ENCODE results near the gene HDAC8. TPM values are rescaled to one million over a fixed set of nuclear protein-coding genes. Genes with fewer than 3 reads are reported as not detected.
"Not testable (repeated sequence)": the region's sequence is repeated elsewhere in the genome, so short reads cannot be mapped to it uniquely, and the experiment has no call there.

The HDAC8 gene
- total RNA-seq, 2 experiments from 2014 or later: 23.6 to 23.8 TPM

- H3K27me3 Mint-ChIP-seq (ENCODE audit: low read depth); POLR2A ChIA-PET; DNase-seq; ATAC-seq; H3K4me3 Mint-ChIP-seq; H3K27ac Mint-ChIP-seq; H3K4me1 Mint-ChIP-seq (ENCODE audit: low read depth); H3K9me3 Mint-ChIP-seq (ENCODE audit: insufficient read depth); H3K36me3 Mint-ChIP-seq (ENCODE audit: low read depth); CTCF ChIA-PET: not testable (repeated sequence)
These were observed 253.0 kb downstream of the HDAC8 start for GRCh38 chrX:72319651-72320050.

GRCh38 chrX:72317139-72317538 is 255.5 kb downstream of the HDAC8 start:
- Mint-ChIP-seq H3K27me3 (ENCODE audit: low read depth) (no peaks in the 10 kb centered on the region), H3K4me1 (ENCODE audit: low read depth) (no peaks in the 10 kb centered on the region), H3K27ac (no peak overlapping the region), H3K9me3 (ENCODE audit: insufficient read depth) (no peaks in the 10 kb centered on the region), H3K4me3 (no peak overlapping the region), H3K36me3 (ENCODE audit: low read depth) (no peaks in the 10 kb centered on the region)
- POLR2A ChIA-PET: interaction anchor here (1.0 kb wide), 1 partner anchor 40 kb away, joined by 4 read pairs; the partner anchor contains the start of gene RPS4X
- CTCF ChIA-PET: no interaction called here
- ATAC-seq (no peak), DNase-seq (no peak)

- ATAC-seq: no peak
- no peak for DNase-seq
- H3K4me1 Mint-ChIP-seq (ENCODE audit: low read depth): no peaks in the 10 kb centered on the region
- no peaks in the 10 kb centered on the region for H3K36me3 Mint-ChIP-seq (ENCODE audit: low read depth)
- ChIA-PET CTCF (no interaction called here), POLR2A (interaction anchor here (1.0 kb wide), 1 partner anchor 39 kb away, joined by 4 read pairs; the partner anchor contains the start of gene RPS4X)
- H3K27ac Mint-ChIP-seq: no peak overlapping the region
- H3K27me3 Mint-ChIP-seq (ENCODE audit: low read depth): no peaks in the 10 kb centered on the region
- no peak overlapping the region for H3K4me3 Mint-ChIP-seq
- H3K9me3 Mint-ChIP-seq (ENCODE audit: insufficient read depth): no peaks in the 10 kb centered on the region
These were observed 256.1 kb downstream of the HDAC8 start for GRCh38 chrX:72316408-72317110.

- ChIA-PET CTCF (no interaction called here), POLR2A (no interaction called here)
- H3K9me3 Mint-ChIP-seq (ENCODE audit: insufficient read depth): no peaks in the 10 kb centered on the region
- H3K4me3 Mint-ChIP-seq: no peak overlapping the region
- ATAC-seq (no peak), DNase-seq (no peak)
- H3K27me3 Mint-ChIP-seq (ENCODE audit: low read depth): peaks cover 2% of the 10 kb centered on the region
- H3K27ac Mint-ChIP-seq: no peak overlapping the region
- no peaks in the 10 kb centered on the region for H3K36me3 Mint-ChIP-seq (ENCODE audit: low read depth)
- no peaks in the 10 kb centered on the region for H3K4me1 Mint-ChIP-seq (ENCODE audit: low read depth)
These were observed 257.8 kb downstream of the HDAC8 start for GRCh38 chrX:72314881-72315280.

GRCh38 chrX:72313707-72314641 is 258.7 kb downstream of the HDAC8 start:
- H3K4me1 Mint-ChIP-seq (ENCODE audit: low read depth): no peaks in the 10 kb centered on the region
- no peak for ATAC-seq
- CTCF ChIA-PET: no interaction called here
- no peaks in the 10 kb centered on the region for H3K36me3 Mint-ChIP-seq (ENCODE audit: low read depth)
- DNase-seq: no peak
- H3K9me3 Mint-ChIP-seq (ENCODE audit: insufficient read depth): no peaks in the 10 kb centered on the region
- no peak overlapping the region for H3K4me3 Mint-ChIP-seq
- no peak overlapping the region for H3K27ac Mint-ChIP-seq
- peaks cover 10% of the 10 kb centered on the region for H3K27me3 Mint-ChIP-seq (ENCODE audit: low read depth)
- POLR2A ChIA-PET: no interaction called here

- ATAC-seq (no peak), DNase-seq (no peak)
- no peaks in the 10 kb centered on the region for H3K36me3 Mint-ChIP-seq (ENCODE audit: low read depth)
- CTCF ChIA-PET: no interaction called here
- peaks cover 25% of the 10 kb centered on the region for H3K27me3 Mint-ChIP-seq (ENCODE audit: low read depth)
- no peak overlapping the region for H3K4me3 Mint-ChIP-seq
- no peaks in the 10 kb centered on the region for H3K9me3 Mint-ChIP-seq (ENCODE audit: insufficient read depth)
- POLR2A ChIA-PET: no interaction called here
- no peak overlapping the region for H3K27ac Mint-ChIP-seq
- peaks cover 10% of the 10 kb centered on the region for H3K4me1 Mint-ChIP-seq (ENCODE audit: low read depth)
These were observed 260.2 kb downstream of the HDAC8 start for GRCh38 chrX:72312311-72312940.

- no peaks in the 10 kb centered on the region for H3K9me3 Mint-ChIP-seq (ENCODE audit: insufficient read depth)
- peaks cover 40% of the 10 kb centered on the region for H3K27me3 Mint-ChIP-seq (ENCODE audit: low read depth)
- CTCF ChIA-PET: no interaction called here
- no peaks in the 10 kb centered on the region for H3K36me3 Mint-ChIP-seq (ENCODE audit: low read depth)
- peaks cover 26% of the 10 kb centered on the region for H3K4me1 Mint-ChIP-seq (ENCODE audit: low read depth)
- POLR2A ChIA-PET: no interaction called here
- H3K4me3 Mint-ChIP-seq: no peak overlapping the region
- no peak overlapping the region for H3K27ac Mint-ChIP-seq
- ATAC-seq (no peak), DNase-seq (no peak)
These were observed 263.2 kb downstream of the HDAC8 start for GRCh38 chrX:72309297-72310071.

GRCh38 chrX:72308566-72309296 is 263.9 kb downstream of the HDAC8 start:
- no peaks in the 10 kb centered on the region for H3K36me3 Mint-ChIP-seq (ENCODE audit: low read depth)
- peaks cover 45% of the 10 kb centered on the region for H3K27me3 Mint-ChIP-seq (ENCODE audit: low read depth)
- H3K27ac Mint-ChIP-seq: no peak overlapping the region
- no peaks in the 10 kb centered on the region for H3K9me3 Mint-ChIP-seq (ENCODE audit: insufficient read depth)
- CTCF ChIA-PET: interaction anchor here (1.6 kb wide), 1 partner anchor 31 kb away, joined by 8 read pairs; the partner anchor contains the start of gene RPS4X
- no peak overlapping the region for H3K4me3 Mint-ChIP-seq
- DNase-seq (peak; percentile 22), ATAC-seq (no peak)
- POLR2A ChIA-PET: no interaction called here
- peaks cover 28% of the 10 kb centered on the region for H3K4me1 Mint-ChIP-seq (ENCODE audit: low read depth)

- Mint-ChIP-seq H3K9me3 (ENCODE audit: insufficient read depth) (no peaks in the 10 kb centered on the region), H3K36me3 (ENCODE audit: low read depth) (no peaks in the 10 kb centered on the region), H3K4me3 (no peak overlapping the region), H3K4me1 (ENCODE audit: low read depth) (peaks cover 28% of the 10 kb centered on the region), H3K27me3 (ENCODE audit: low read depth) (peaks cover 47% of the 10 kb centered on the region), H3K27ac (no peak overlapping the region)
- ChIA-PET POLR2A (no interaction called here), CTCF (interaction anchor here (1.6 kb wide), 1 partner anchor 31 kb away, joined by 8 read pairs; the partner anchor contains the start of gene RPS4X)
- ATAC-seq: no peak
- no peak for DNase-seq
These were observed 264.5 kb downstream of the HDAC8 start for GRCh38 chrX:72308209-72308565.

GRCh38 chrX:72307646-72308051 is 265.0 kb downstream of the HDAC8 start:
- H3K27ac Mint-ChIP-seq: no peak overlapping the region
- peak overlapping the region; percentile 12 for H3K4me3 Mint-ChIP-seq
- POLR2A ChIA-PET: interaction anchor here (1.5 kb wide), 1 partner anchor 31 kb away, joined by 5 read pairs; the partner anchor contains the start of gene RPS4X

More at GRCh38 chrX:72307646-72308051, 265.0 kb downstream of the HDAC8 start:
- DNase-seq (no peak), ATAC-seq (no peak)
- H3K4me1 Mint-ChIP-seq (ENCODE audit: low read depth): peaks cover 28% of the 10 kb centered on the region
- H3K27me3 Mint-ChIP-seq (ENCODE audit: low read depth): peaks cover 53% of the 10 kb centered on the region
- CTCF ChIA-PET: interaction anchor here (1.6 kb wide), 1 partner anchor 30 kb away, joined by 8 read pairs; the partner anchor contains the start of gene RPS4X
- no peaks in the 10 kb centered on the region for H3K9me3 Mint-ChIP-seq (ENCODE audit: insufficient read depth)
- H3K36me3 Mint-ChIP-seq (ENCODE audit: low read depth): no peaks in the 10 kb centered on the region
